Right renal cortex interstitium (tissue), 3 donors: Measurements from ENCODE around the gene DRC7. TPM values are rescaled to one million over a fixed set of nuclear protein-coding genes. Genes with fewer than 3 reads are reported as not detected.
A peak's percentile ranks its signal among the peaks of the same experiment; 100 is the strongest.

Source experiments
- DNase-seq, 3 donors: peaks; one replicate each; pipeline ENCODE4 v3.0.0-alpha.2; 2013; ENCODE audit warnings: low read depth in 3 of 3, low spot score in 2 of 3
- polyA plus RNA-seq, 3 donors: library from polyadenylated mRNA; unstranded; fragments of 120-200 nt; gene quantifications; one replicate each; pipeline ENCODE4 v1.2.1, GENCODE V29; 2013; ENCODE audit not compliant: insufficient read length in 3 of 3

The DRC7 gene
- polyA plus RNA-seq, 3 donors, result 2.3 to 3.9 (median 2.8) TPM

DNA sequence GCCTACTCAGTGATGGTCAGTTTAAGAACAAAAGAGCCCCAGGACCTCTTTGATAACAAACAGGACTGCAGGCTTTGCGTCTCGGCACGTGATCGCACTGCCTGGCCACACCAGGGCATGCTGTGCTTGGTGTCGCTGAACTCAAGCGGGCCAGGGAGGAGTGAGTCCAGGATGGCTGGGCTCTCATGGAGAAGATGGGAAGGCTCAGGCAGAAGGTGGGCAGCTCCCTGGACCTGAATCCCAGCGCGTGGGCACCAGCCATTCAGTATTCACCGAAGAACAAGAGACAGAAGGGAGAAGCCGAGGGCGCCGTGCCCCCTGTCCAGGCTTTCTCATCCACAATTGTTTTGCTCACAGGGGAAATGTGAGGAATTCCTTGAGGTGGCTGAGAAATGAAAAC, 52.9 kb downstream of the DRC7 start:
- DNase-seq, result no peak

- no peak for DNase-seq
Measured at GRCh38 chr16:57747996-57748395, 53.4 kb downstream of the DRC7 start.

DNA sequence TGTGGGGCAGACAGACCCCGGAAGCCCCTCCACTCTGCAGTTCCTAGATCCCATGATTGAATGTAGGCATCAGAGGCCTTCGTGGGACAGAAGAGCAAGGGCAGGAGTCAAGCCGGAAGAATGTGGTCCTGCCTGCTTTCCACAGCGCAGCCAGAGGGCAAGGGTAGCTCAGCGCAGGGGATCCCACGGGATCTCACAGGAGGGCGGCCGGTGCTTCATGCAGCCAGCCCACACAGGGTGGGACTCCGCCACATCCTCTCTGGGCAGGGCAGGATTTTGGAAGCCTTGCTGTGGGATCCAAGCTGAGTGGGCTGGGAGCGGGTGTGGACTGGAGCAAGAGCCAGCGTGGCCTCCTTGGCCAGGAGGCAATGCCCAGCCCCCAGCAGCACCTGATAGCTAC, 54.0 kb downstream of the DRC7 start:
- DNase-seq, result no peak

DNA sequence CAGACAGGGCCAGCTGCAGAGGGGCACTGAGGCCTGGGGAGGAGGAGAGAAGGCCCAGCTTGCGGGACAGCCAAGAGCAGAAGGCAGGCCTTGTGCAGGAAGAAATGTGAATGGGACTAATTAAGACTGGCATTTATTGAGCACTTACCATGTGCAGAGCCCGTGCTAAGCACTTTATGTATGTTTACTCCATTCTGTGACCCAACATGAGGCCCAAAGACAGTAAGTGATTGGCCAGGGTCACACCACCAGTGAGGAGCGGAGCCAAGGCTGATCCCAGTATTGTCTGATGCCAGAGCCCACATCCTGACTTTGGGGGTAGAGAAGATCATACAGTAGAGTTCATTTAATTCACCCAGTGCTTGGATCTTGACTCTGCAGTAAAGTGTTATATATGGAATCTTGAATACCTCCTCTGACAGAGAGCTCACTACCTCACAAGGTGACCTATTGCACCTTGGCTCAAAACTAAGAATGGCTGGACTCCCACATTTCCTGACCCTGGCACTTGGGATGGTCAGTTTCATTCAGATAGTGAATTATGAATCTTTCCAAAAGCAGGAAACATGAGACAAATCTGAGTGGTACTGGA, 54.6 kb downstream of the DRC7 start:
- no peak for DNase-seq

GRCh38 chr16:57749856-57750452, 55.3 kb downstream of the DRC7 start:
- no peak for DNase-seq

- DNase-seq, result no peak
Measured at GRCh38 chr16:57750796-57751538, 56.4 kb downstream of the DRC7 start.

GRCh38 chr16:57751539-57752202, 57.1 kb downstream of the DRC7 start:
- DNase-seq, result no peak

DNA sequence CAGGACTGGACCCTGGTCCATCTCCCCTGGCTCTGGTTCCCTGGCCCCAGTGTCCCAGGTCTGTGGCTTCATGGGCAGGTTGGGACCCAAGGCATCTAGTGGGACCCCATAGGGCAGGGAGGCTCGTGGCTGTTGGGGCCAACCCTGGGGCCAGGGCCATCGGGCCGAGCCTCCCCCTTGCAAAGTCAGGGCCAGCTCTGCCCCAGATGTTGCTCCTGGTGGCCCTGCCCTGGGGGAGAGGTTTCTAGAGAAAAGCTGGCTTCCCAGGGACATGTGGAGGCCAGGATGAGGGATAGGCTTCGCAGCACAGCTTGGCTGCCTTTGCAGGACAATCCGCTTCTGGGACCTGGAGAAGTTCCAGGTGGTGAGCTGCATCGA, 57.6 kb downstream of the DRC7 start:
- DNase-seq, result no peak

- DNase-seq, result no peak
Measured at GRCh38 chr16:57752581-57753447, 58.2 kb downstream of the DRC7 start.

DNA sequence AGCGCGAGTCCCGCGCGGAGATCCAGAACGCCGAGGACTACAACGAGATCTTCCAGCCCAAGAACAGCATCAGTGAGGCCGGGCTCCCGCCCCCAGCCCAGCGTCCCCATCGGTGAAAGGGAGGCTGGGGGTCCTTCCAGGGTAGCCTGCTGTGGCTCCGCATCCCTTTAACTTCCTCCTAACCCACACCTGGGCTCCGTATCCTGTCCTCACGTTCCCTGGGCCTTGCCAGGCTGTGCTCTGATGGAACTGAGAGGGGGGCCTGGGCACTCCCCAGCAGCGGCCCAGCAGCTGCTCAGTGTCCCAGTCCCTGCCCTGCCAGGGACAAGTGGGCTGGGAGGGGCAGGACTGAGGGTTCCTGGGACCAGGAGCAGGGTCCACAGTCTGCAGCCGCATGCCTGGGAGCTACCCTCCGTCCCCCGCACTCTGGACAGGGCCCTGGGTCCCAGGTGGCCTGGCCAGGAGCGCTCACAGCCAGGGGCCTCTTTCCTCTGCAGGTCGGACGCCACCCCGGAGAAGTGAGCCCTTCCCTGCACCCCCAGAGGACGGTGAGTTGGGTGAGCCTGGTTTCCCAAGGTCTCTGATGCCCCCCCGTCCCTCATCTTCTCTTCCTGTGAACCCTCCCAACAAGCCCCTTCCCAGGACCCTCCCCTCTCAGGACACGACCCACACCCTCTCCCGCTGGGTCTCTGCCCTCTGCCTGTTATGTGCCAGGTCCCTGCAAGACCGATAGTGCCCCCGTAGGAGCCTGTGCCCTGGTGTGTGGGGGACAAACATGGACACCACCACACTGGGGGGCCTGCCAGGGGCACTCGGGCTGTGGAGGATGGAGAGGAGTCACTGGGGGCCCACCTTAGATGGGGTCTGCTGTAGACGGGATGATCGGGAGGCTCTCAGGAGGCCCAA, 59.1 kb downstream of the DRC7 start:
- no peak for DNase-seq

- DNase-seq, result no peak
Measured at GRCh38 chr16:57754354-57755060, 59.9 kb downstream of the DRC7 start.

DNA sequence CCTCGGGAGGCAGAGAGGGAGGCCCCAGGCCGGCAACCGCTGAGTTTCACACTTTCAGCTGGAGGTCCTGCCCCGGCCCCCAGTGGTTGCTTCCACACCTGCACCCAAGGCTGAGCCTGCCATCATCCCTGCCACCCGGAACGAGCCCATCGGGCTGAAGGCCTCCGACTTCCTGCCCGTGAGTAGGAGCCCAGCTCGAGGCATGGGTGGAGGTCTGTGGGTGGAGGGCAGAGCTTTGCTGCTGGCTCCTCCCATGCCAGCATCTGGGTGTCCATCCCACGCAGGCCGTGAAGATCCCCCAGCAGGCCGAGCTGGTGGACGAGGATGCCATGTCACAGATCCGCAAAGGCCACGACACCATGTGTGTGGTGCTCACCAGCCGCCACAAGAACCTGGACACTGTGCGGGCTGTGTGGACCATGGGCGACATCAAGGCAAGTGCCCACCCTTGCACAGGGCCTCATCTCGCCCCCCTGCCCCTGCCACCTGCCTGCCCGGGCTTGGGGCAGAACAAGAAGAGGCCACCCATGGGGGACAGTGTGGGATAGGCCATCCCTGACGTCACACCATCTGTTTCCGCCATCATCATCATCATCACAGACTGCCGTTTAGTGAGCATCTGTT, 60.6 kb downstream of the DRC7 start:
- no peak for DNase-seq

DNA sequence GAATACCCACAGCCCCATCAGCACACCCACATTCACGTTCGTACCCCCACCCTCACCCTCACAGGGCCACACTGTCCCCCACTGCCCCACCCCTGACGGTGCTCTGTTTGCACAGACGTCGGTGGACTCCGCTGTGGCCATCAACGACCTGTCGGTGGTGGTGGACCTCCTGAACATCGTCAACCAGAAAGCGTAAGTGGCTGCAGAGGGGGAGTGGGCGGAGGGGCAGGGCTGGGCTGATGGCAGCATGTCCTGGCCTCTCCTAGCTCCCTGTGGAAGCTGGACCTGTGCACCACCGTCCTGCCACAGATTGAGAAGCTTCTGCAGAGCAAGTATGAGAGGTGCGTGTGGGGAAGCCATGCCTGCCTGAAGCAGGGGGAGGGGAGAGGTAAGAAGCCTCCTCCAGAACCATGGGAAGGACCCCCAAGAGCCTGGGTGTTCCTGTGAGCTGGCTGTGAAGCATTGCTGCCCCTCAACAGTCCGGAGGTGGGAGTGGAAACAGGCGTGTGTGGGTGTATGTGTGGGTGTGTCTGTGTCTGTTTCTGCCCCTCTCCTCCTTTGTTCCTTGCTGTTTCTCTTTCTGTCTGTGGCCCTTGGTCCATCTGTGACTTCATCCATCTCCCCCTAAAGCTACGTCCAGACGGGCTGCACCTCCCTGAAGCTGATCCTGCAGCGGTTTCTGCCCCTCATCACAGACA, 61.3 kb downstream of the DRC7 start:
- DNase-seq, result no peak

GRCh38 chr16:57756424-57757325, 62.1 kb downstream of the DRC7 start:
- DNase-seq, result no peak

GRCh38 chr16:57757326-57757786, 62.8 kb downstream of the DRC7 start:
- DNase-seq, result peak in 1 of 3 donors; percentile 40

- DNase-seq, result no peak
Measured at GRCh38 chr16:57757883-57758282, 63.3 kb downstream of the DRC7 start.
